K562 (cell line): Measurements from ENCODE around the gene PHAX. TPM values are rescaled to one million over a fixed set of nuclear protein-coding genes. Genes with fewer than 3 reads are reported as not detected.

ENCODE experiments used
- ATAC-seq: fragments of 200-7000 bp; cut with Tn5 transposase; 3 replicates; pipeline ENCODE4 v1.9.1; 2020; ENCODE audit warnings: moderate library complexity
- BruUV-seq: library from RNA; stranded (reverse); fragments of 400-500 nt; replicated peaks from 2 replicates; lab custom pipeline; 2021; lab: Mats Ljungman, UMichigan
- CTCF ChIA-PET: fragments of 300-600 bp; formaldehyde crosslinking; extraction: SDS; loops from one replicate; lab custom pipeline; 2021; ENCODE audit warnings: low intra/inter-chr PET ratio; lab: Yijun Ruan, JAX
- POLR2A ChIA-PET: fragments of 300-600, 350-650 bp; sonication (Branson Sonifier 250); formaldehyde crosslinking; extraction: SDS; loops from one replicate; lab custom pipeline; 2021; ENCODE audit warnings: antibody characterized with exemption, inconsistent platforms; lab: Yijun Ruan, JAX
- DNase-seq, 4 experiments: peaks; one replicate each; pipeline versions ENCODE4 v3.0.0 to v3.0.0-alpha.2; 2011 to 2018; ENCODE audit warnings: low spot score in 3 of 4, mixed read lengths in 3 of 4; ENCODE audit errors: extremely low read depth in 1 of 4
- FAIRE-seq: peaks from 2 replicates; lab custom pipeline; 2011; peaks lifted over from hg19 to GRCh38; lab: Jason Lieb, UNC
- H2AFZ ChIP-seq: 2 replicates; pipeline ENCODE4 v1.6.0; 2011; ENCODE audit warnings: low read depth, low read length, control low read depth, inconsistent platforms
- H3K27ac ChIP-seq: fragments of 200-600 bp; 3 replicates; pipeline ENCODE4 v1.8.0; 2011; ENCODE audit warnings: low read depth, mild to moderate bottlenecking, control low read depth, inconsistent platforms, low read length, moderate library complexity, mixed read lengths; ENCODE audit errors: extremely low read depth
- H3K27me3 ChIP-seq, 2 experiments: fragments of 300-600 bp in 1 of 2; 2 replicates in 1 of 2; 3 replicates in 1 of 2; pipeline versions ENCODE4 v1.6.0 to v1.8.0; 2011; ENCODE audit warnings: inconsistent platforms in 2 of 2, low read length in 2 of 2, mild to moderate bottlenecking in 1 of 2, mixed read lengths in 1 of 2, moderate library complexity in 1 of 2; ENCODE audit not compliant: control insufficient read depth in 2 of 2, insufficient read depth in 2 of 2
- H3K36me3 ChIP-seq: fragments of 300-600 bp; 3 replicates; pipeline ENCODE4 v1.8.0; 2011; ENCODE audit warnings: mild to moderate bottlenecking, low read length, inconsistent platforms; ENCODE audit not compliant: control insufficient read depth, insufficient read depth
- H3K4me1 ChIP-seq, 2 experiments: fragments of 200-600 bp in 1 of 2; replicated peaks in 1 of 2; 2 replicates in 1 of 2; 3 replicates in 1 of 2; pipeline versions ENCODE4 v1.5.1 to v1.8.0; 2011; ENCODE audit warnings: inconsistent platforms in 2 of 2, low read length in 2 of 2, mild to moderate bottlenecking in 1 of 2, mixed read lengths in 1 of 2, moderate library complexity in 1 of 2; ENCODE audit not compliant: control insufficient read depth in 2 of 2, insufficient read depth in 2 of 2
- H3K4me2 ChIP-seq: 2 replicates; pipeline ENCODE4 v1.6.1; 2011; ENCODE audit warnings: low read length, control low read depth, inconsistent platforms, mixed read lengths; ENCODE audit not compliant: insufficient read depth
- H3K4me3 ChIP-seq: fragments of 200-600 bp; sonication (generic), shearing (Covaris generic); 2 replicates; pipeline ENCODE4 v1.5.1; 2016; ENCODE audit warnings: control low read depth, inconsistent platforms
- H3K79me2 ChIP-seq: fragments of 200-600 bp; 3 replicates; pipeline ENCODE4 v1.8.0; 2011; ENCODE audit warnings: low read length, inconsistent platforms; ENCODE audit not compliant: control insufficient read depth, insufficient read depth
- H3K9ac ChIP-seq, 2 experiments: 2 replicates each; pipeline versions ENCODE4 v1.6.0 to v1.6.1; 2011; ENCODE audit warnings: low read depth in 2 of 2, low read length in 2 of 2, control low read depth in 1 of 2, inconsistent platforms in 1 of 2, mild to moderate bottlenecking in 1 of 2, mixed read lengths in 1 of 2; ENCODE audit not compliant: insufficient read depth in 1 of 2
- H3K9me1 ChIP-seq: one replicate; pipeline ENCODE4 v1.6.0; 2011; ENCODE audit warnings: inconsistent platforms, mild to moderate bottlenecking, low read length, moderate library complexity; ENCODE audit not compliant: control insufficient read depth, insufficient read depth
- H3K9me3 ChIP-seq: replicated peaks from 2 replicates; pipeline ENCODE4 v1.5.1; 2011; ENCODE audit warnings: low read depth, low read length, inconsistent platforms; ENCODE audit not compliant: control insufficient read depth, insufficient read depth
- H4K20me1 ChIP-seq: replicated peaks from 2 replicates; pipeline ENCODE4 v1.6.1; 2011; ENCODE audit warnings: low read length, inconsistent platforms, mixed read lengths; ENCODE audit not compliant: control insufficient read depth, insufficient read depth
- ADNP ChIP-seq: fragments of 200-800 bp; sonication (Bioruptor generic); IDR thresholded peaks from 2 replicates; pipeline ENCODE4 v1.6.1; 2016; ENCODE audit warnings: missing genetic modification characterization, missing compliant biosample characterization
- BRD9 ChIP-seq: fragments of 450-650 bp; IDR thresholded peaks from 2 replicates; pipeline ENCODE4 v1.6.1; 2018; ENCODE audit warnings: low read depth; ENCODE audit not compliant: partially characterized antibody
- CBFA2T2 ChIP-seq: fragments of 450-650 bp; conservative IDR thresholded peaks from 2 replicates; pipeline ENCODE4 v1.6.1; 2017; ENCODE audit warnings: mild to moderate bottlenecking
- DPF2 ChIP-seq: fragments of 450-650 bp; IDR thresholded peaks from 2 replicates; pipeline ENCODE4 v1.6.1; 2016
- EGR1 ChIP-seq: fragments of 450-650 bp; conservative IDR thresholded peaks from 2 replicates; pipeline ENCODE4 v1.6.1; 2017; ENCODE audit warnings: mild to moderate bottlenecking
- ESRRB ChIP-seq: fragments of 250-450 bp; sonication (Bioruptor Pico); IDR thresholded peaks from 2 replicates; pipeline ENCODE4 v1.5.0; 2020; ENCODE audit warnings: mild to moderate bottlenecking, moderate library complexity, borderline replicate concordance
- FOXK2 ChIP-seq, 2 experiments: fragments of 450-650 bp; IDR thresholded peaks in 1 of 2; conservative IDR thresholded peaks in 1 of 2; 2 replicates each; pipeline ENCODE4 v1.6.1; 2016; ENCODE audit warnings: low read depth in 2 of 2, mild to moderate bottlenecking in 1 of 2
- MAZ ChIP-seq, 2 experiments: fragments of 450-650 bp in 1 of 2; sonication (generic) in 1 of 2; formaldehyde crosslinking; IDR thresholded peaks in 1 of 2; conservative IDR thresholded peaks in 1 of 2; 2 replicates each; pipeline versions ENCODE4 v1.4.0 to v1.5.0; 2020; ENCODE audit warnings: mild to moderate bottlenecking in 1 of 2, missing genetic modification reagents in 1 of 2
- NELFE ChIP-seq: IDR thresholded peaks from 2 replicates; pipeline ENCODE4 v1.6.1; 2011; ENCODE audit warnings: mild to moderate bottlenecking; ENCODE audit not compliant: insufficient read depth, insufficient read length
- NUFIP1 ChIP-seq: fragments of 450-650 bp; IDR thresholded peaks from 2 replicates; pipeline ENCODE4 v1.6.1; 2018; ENCODE audit not compliant: partially characterized antibody
- POLR2AphosphoS5 ChIP-seq: IDR thresholded peaks from 2 replicates; pipeline ENCODE4 v1.6.1; 2011; ENCODE audit warnings: mild to moderate bottlenecking, low read depth, low read length, moderate library complexity; ENCODE audit not compliant: control insufficient read depth, insufficient read depth
- SMARCA5 ChIP-seq: fragments of 450-650 bp; IDR thresholded peaks from 2 replicates; pipeline ENCODE4 v1.6.1; 2016
- SPI1 ChIP-seq: IDR thresholded peaks from 2 replicates; pipeline ENCODE4 v1.6.1; 2011; ENCODE audit warnings: low read depth, low read length, control low read depth, borderline replicate concordance
- ZFX ChIP-seq: sonication (generic); formaldehyde crosslinking; IDR thresholded peaks from 2 replicates; pipeline ENCODE4 v1.8.0; 2022; ENCODE audit warnings: mild to moderate bottlenecking, missing genetic modification reagents, moderate library complexity
- ZNF24 ChIP-seq: fragments of 450-650 bp; IDR thresholded peaks from 2 replicates; pipeline ENCODE4 v1.6.1; 2016
- ZNF41 ChIP-seq: fragments of 250-450 bp; sonication (Bioruptor Pico); conservative IDR thresholded peaks from 2 replicates; pipeline ENCODE4 v1.4.0; 2020; ENCODE audit warnings: mild to moderate bottlenecking
- WGBS: fragments of 100-300 bp; shearing (Covaris generic); methylation state at CpG from one replicate; pipeline ENCODE4 v1.1.6; 2016; ENCODE audit warnings: low coverage, mixed read lengths; ENCODE audit not compliant: insufficient coverage; ENCODE audit errors: missing lambda C conversion rate; 5-methylcytosine and 5-hydroxymethylcytosine counted together
- in situ Hi-C: fragments of 300-500 bp; cut with MboI; formaldehyde crosslinking; loops from 4 replicates; pipeline ENCODE4 v1.15.0; 2018; ENCODE audit warnings: inconsistent platforms, mixed read lengths
- intact Hi-C: fragments of 100-400 bp; cut with micrococcal nuclease; formaldehyde crosslinking; loops from 2 replicates; pipeline ENCODE4 v1.14.2; 2022
- polyA plus RNA-seq, 8 experiments: library from polyadenylated mRNA; depleted of rRNA in 4 of 8; stranded (reverse) in 5 of 8; unstranded in 3 of 8; fragments of >200 nt; fragmentation: Nextera tagmentation in 2 of 8; fragmentation: Illumina TruSeq in 1 of 8; extraction: Ambion mirVana in 2 of 8; extraction: Trizol in 1 of 8; gene quantifications; 2 replicates each; pipeline versions ENCODE4 v1.2.1 to v1.2.3, GENCODE V29; 2011 to 2014; ENCODE audit warnings: inconsistent platforms in 1 of 8, missing spikeins in 1 of 8
- total RNA-seq, 7 experiments: library from RNA; depleted of rRNA in 6 of 7; stranded (reverse); fragments of >200 nt in 6 of 7; fragmentation: Illumina TruSeq in 2 of 7; extraction: Trizol in 2 of 7; gene quantifications; 2 replicates each; pipeline versions ENCODE4 v1.2.1 to v1.2.3, GENCODE V29; 2011 to 2021; ENCODE audit warnings: low replicate concordance in 1 of 7

The PHAX gene
- total and polyA plus RNA-seq, 9 of the 15 experiments (the other 6 are each of a cell fraction or from before 2014, with no cell fraction given), result 20.2 to 59.8 (median 43.5) TPM

GRCh38 chr5:126562823-126563222 is 37.9 kb upstream of the PHAX start:
- Histone ChIP-seq H3K27ac (no peak overlapping the region), H2AFZ (no peak overlapping the region), H4K20me1 (no peaks in the 10 kb centered on the region), H3K4me1 (no peaks in the 10 kb centered on the region), H3K9me3 (no peaks in the 10 kb centered on the region), H3K9ac (no peak overlapping the region), H3K36me3 (no peaks in the 10 kb centered on the region), H3K4me2 (no peak overlapping the region), H3K9me1 (no peaks in the 10 kb centered on the region), H3K4me3 (no peak overlapping the region), H3K79me2 (no peaks in the 10 kb centered on the region), H3K27me3 (peaks cover 3 to 4% of the 10 kb centered on the region in 2 experiments; a peak in 2 of 5 replicates)
- no peak for TF ChIP-seq SPI1
- TF ChIP-seq CBFA2T2, result no peak
- TF ChIP-seq NUFIP1, result no peak
- no peak for TF ChIP-seq ZNF24
- no peak for TF ChIP-seq BRD9
- no peak for TF ChIP-seq EGR1
- no peak for TF ChIP-seq ESRRB (CRISPR knock-in tag)
- no peak for TF ChIP-seq POLR2AphosphoS5
- no peak for TF ChIP-seq ZFX (CRISPR knock-in tag)
- no peak for TF ChIP-seq MAZ (CRISPR knock-in tag; conservative IDR thresholded peaks at IDR 0.05 in 1 of 2, IDR thresholded peaks at IDR 0.05 in 1 of 2)
- TF ChIP-seq DPF2, result no peak
- TF ChIP-seq FOXK2 (conservative IDR thresholded peaks at IDR 0.05 in 1 of 2, IDR thresholded peaks at IDR 0.05 in 1 of 2; ENCODE audit: low read depth in 2 of 2), result no peak
- TF ChIP-seq NELFE, result no peak
- no peak for TF ChIP-seq ZNF41 (CRISPR knock-in tag)
- TF ChIP-seq ADNP (tag), result no peak
- TF ChIP-seq SMARCA5, result no peak
- ATAC-seq (no peak), DNase-seq (no peak), FAIRE-seq (no peak)
- WGBS, result 15% methylated on average over 2 of the region's 2 CpGs
- ChIA-PET POLR2A (no interaction called here), CTCF (no interaction called here)
- in situ Hi-C loops (no loop called here), intact Hi-C loops (no loop called here)
- BruUV-seq, result no TSS peak
